Measurements from ENCODE around the gene HS6ST1. TPM values are rescaled to one million over a fixed set of nuclear protein-coding genes. Genes with fewer than 3 reads are reported as not detected.

The HS6ST1 gene
- total and polyA plus RNA-seq, 4 donors: 17.9 to 31.9 (median 25.4) TPM

GRCh38 chr2:128310761-128311160, 7.9 kb downstream of the HS6ST1 start:
- H3K4me3 ChIP-seq (ENCODE audit: low read depth in 1 of 3, low read length in 3 of 3): no peak overlapping the region
- no peaks in the 10 kb centered on the region for H3K27me3 ChIP-seq (ENCODE audit: control insufficient read depth in 4 of 4, insufficient read depth in 4 of 4, low read length in 3 of 4)
- no peaks in the 10 kb centered on the region for H3K9me3 ChIP-seq (ENCODE audit: control insufficient read depth in 4 of 4, low read length in 3 of 4)
- H3K4me1 ChIP-seq (ENCODE audit: control insufficient read depth in 4 of 4, insufficient read depth in 4 of 4, low read length in 3 of 4): peaks cover 59 to 100% (median 97%) of the 10 kb centered on the region in 4 donors
- TF ChIP-seq EGR1 (IDR thresholded peaks at IDR 0.05; ENCODE audit: low read depth in 2 of 2) (no peak), REST (IDR thresholded peaks at IDR 0.05) (no peak), HNF4A (conservative IDR thresholded peaks at IDR 0.05) (no peak), SP1 (IDR thresholded peaks at IDR 0.05) (no peak), NR2F2 (IDR thresholded peaks at IDR 0.05) (no peak), GABPA (IDR thresholded peaks at IDR 0.05 in 1 of 2, conservative IDR thresholded peaks at IDR 0.05 in 1 of 2) (no peak), HNF4G (IDR thresholded peaks at IDR 0.05) (no peak), JUND (IDR thresholded peaks at IDR 0.05) (no peak), FOXA1 (IDR thresholded peaks at IDR 0.05) (no peak)
- H3K9ac ChIP-seq (ENCODE audit: low read depth in 1 of 2, low read length in 2 of 2): no peak overlapping the region
- peak; percentile 33 for DNase-seq (ENCODE audit: low spot score)
- H3K36me3 ChIP-seq (ENCODE audit: control insufficient read depth in 4 of 4, insufficient read depth in 3 of 4, low read depth in 1 of 4, low read length in 3 of 4): no peaks in the 10 kb centered on the region
- WGBS: 89% methylated on average over 4 of the region's 4 CpGs
- H3K27ac ChIP-seq (ENCODE audit: low read depth in 1 of 2, low read length in 2 of 2): peak overlapping the region in 1 of 2 donors; percentile 85

GRCh38 chr2:128310094-128310716, 8.5 kb downstream of the HS6ST1 start:
- DNase-seq (ENCODE audit: low spot score): peak; percentile 32

More at GRCh38 chr2:128310094-128310716, 8.5 kb downstream of the HS6ST1 start:
- TF ChIP-seq TAF1 (conservative IDR thresholded peaks at IDR 0.05) (no peak), MAX (IDR thresholded peaks at IDR 0.05) (no peak), HNF4A (conservative IDR thresholded peaks at IDR 0.05) (no peak), SP1 (IDR thresholded peaks at IDR 0.05) (no peak), REST (IDR thresholded peaks at IDR 0.05) (no peak), ATF3 (IDR thresholded peaks at IDR 0.05) (no peak), FOXA2 (IDR thresholded peaks at IDR 0.05) (no peak), RAD21 (IDR thresholded peaks at IDR 0.05) (no peak), NR2F2 (IDR thresholded peaks at IDR 0.05) (no peak), JUND (IDR thresholded peaks at IDR 0.05) (no peak), ZBTB33 (IDR thresholded peaks at IDR 0.05) (no peak), YY1 (IDR thresholded peaks at IDR 0.05) (no peak), CTCF (IDR thresholded peaks at IDR 0.05; ENCODE audit: low read depth, low read length, missing input control) (no peak), FOXA1 (IDR thresholded peaks at IDR 0.05) (no peak)
- peak overlapping the region; percentile 63 to 85 for H3K27ac ChIP-seq (ENCODE audit: low read depth in 1 of 2, low read length in 2 of 2)
- no peaks in the 10 kb centered on the region for H3K9me3 ChIP-seq (ENCODE audit: control insufficient read depth in 4 of 4, low read length in 3 of 4)
- H3K4me1 ChIP-seq (ENCODE audit: control insufficient read depth in 4 of 4, insufficient read depth in 4 of 4, low read length in 3 of 4): peaks cover 61 to 100% (median 97%) of the 10 kb centered on the region in 4 donors
- WGBS: 95% methylated on average over 12 of the region's 12 CpGs
- H3K36me3 ChIP-seq (ENCODE audit: control insufficient read depth in 4 of 4, insufficient read depth in 3 of 4, low read depth in 1 of 4, low read length in 3 of 4): no peaks in the 10 kb centered on the region
- H3K4me3 ChIP-seq (ENCODE audit: low read depth in 1 of 3, low read length in 3 of 3): no peak overlapping the region
- H3K27me3 ChIP-seq (ENCODE audit: control insufficient read depth in 4 of 4, insufficient read depth in 4 of 4, low read length in 3 of 4): no peaks in the 10 kb centered on the region
- no peak overlapping the region for H3K9ac ChIP-seq (ENCODE audit: low read depth in 1 of 2, low read length in 2 of 2)
